GDM1 (cell line): ENCODE measurements around the gene JMJD6.

Experiments used
- DNase-seq: peaks from one replicate; lab custom pipeline; 2025; lab: John Stamatoyannopoulos, UW

Gene JMJD6

GRCh38 chr17:76697702-76698465 is 28.5 kb downstream of the JMJD6 start:
- DNase-seq: no peak

- DNase-seq: no peak
These were observed 29.4 kb downstream of the JMJD6 start for GRCh38 chr17:76696763-76697701.

GRCh38 chr17:76695059-76695831 is 31.2 kb downstream of the JMJD6 start:
- no peak for DNase-seq

GRCh38 chr17:76691379-76692191 is 34.8 kb downstream of the JMJD6 start:
- DNase-seq: no peak

GRCh38 chr17:76690596-76691280 is 35.7 kb downstream of the JMJD6 start:
- DNase-seq: no peak

GRCh38 chr17:76689859-76690258 is 36.5 kb downstream of the JMJD6 start:
- no peak for DNase-seq

- no peak for DNase-seq
These were observed 38.2 kb downstream of the JMJD6 start for GRCh38 chr17:76688165-76688622.

GRCh38 chr17:76687298-76688164 is 38.9 kb downstream of the JMJD6 start:
- DNase-seq: no peak

- no peak for DNase-seq
These were observed 39.7 kb downstream of the JMJD6 start for GRCh38 chr17:76686538-76687297.

- DNase-seq: no peak
These were observed 40.6 kb downstream of the JMJD6 start for GRCh38 chr17:76685846-76686245.

GRCh38 chr17:76685366-76685765 is 41.0 kb downstream of the JMJD6 start:
- no peak for DNase-seq

- no peak for DNase-seq
These were observed 41.6 kb downstream of the JMJD6 start for GRCh38 chr17:76684756-76685155.

- no peak for DNase-seq
These were observed 42.3 kb downstream of the JMJD6 start for GRCh38 chr17:76683921-76684745.

GRCh38 chr17:76683011-76683755 is 43.2 kb downstream of the JMJD6 start:
- DNase-seq: no peak

GRCh38 chr17:76682296-76682695 is 44.1 kb downstream of the JMJD6 start:
- no peak for DNase-seq

- peak; percentile 59 for DNase-seq
These were observed 44.9 kb downstream of the JMJD6 start for GRCh38 chr17:76681222-76682137.
